HG03460 (cell line): ENCODE data around the gene AKT3.

Experiments
- ATAC-seq: cut with Tn5 transposase; IDR thresholded peaks from one replicate; pipeline ENCODE4 v1.9.1; 2021; ENCODE audit not compliant: unreplicated experiment

The AKT3 gene

DNA sequence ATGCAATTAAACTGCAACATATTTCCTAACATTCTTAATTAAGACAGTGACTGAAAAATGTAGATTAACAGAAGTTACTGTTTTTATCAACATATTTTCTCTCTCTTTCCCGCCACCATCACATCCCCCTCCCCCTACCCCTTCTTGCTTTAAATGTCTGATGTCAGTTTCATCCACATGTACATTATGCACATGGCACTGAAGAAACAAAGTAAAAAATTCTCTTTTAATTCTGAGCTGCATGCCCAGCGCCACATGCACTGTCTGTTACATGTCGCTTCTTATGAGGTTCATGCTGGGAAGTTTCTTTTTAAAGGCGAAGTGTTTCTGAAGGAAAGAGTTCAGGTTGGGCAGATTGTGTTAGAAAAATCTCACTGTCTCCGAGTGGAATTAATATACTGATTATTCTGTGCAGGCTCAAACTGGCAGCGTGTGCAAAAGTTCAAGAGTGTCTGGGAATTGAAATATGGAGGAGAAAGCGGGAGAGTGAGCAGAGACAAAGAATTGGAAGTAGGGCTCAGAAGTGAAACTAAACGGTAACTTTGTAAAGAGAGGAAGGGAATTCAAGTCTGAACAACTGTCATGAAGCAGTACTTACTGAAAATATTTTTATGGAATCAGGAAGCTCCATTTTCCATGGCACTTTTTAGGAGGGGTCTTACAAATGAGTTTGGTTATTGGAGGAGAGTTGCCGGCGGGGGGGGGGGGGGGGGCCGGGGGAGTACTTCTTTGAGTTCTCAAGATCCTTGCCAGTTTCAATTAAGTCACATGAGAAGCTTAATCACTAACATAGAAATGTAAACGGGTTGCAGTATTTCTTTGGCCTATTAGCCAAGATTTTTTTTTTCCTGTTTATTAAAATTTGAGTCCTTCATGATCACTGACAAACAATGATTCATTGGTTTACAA, 376.6 kb downstream of the AKT3 start:
- no peak for ATAC-seq

DNA sequence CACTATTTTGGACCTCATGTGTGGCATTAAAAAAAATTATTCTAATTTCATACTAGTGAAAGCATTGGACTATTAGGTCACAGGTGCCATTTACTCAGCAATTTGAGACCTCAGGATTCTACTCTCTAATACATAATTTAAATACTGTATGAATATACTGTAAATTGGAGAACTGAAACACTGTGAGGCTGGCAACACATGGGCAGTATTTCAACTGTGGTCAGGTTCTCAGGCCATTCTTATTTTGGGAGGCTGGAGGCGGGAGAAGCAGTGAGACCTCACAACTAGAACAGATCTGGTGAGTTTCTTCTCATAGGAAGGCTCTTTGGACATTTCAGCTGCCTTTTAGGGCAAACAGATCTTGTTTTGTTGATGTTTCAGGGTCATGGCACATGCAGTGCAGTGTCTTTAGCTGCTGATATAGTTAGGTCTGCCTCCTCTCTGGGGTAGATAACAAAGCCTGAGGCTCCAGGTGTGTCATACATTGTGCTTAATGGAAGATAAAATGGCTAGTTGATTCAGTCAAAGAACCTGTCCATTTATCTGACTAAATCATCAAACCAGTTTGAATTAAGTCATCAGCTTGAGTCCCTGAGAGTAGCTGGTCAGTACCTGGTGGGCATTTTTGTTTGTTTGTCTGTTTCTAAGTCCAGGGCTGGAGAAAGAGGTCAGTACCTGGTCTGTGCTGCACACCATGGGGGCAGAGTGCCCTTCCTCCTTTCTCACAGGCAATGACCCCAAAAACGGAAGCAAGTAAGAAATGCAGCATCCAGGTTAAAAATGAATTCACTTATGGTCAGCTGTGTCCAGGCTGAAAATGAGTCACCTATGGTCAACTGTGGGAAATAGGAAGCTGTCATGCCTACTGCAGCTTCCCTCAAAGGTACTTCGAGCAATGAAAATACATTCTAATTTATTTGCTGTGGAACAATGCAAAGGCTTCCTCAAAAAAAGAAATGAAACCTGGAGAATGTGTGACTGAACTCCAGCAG, 378.0 kb downstream of the AKT3 start:
- ATAC-seq = peak; percentile 89

- no peak for ATAC-seq
These were observed 378.9 kb downstream of the AKT3 start for GRCh38 chr1:243471026-243471685.

GRCh38 chr1:243470502-243470901, 379.5 kb downstream of the AKT3 start:
- no peak for ATAC-seq

GRCh38 chr1:243469497-243469896, 380.5 kb downstream of the AKT3 start:
- no peak for ATAC-seq

GRCh38 chr1:243465738-243466137, 384.3 kb downstream of the AKT3 start:
- ATAC-seq = no peak

- ATAC-seq = no peak
These were observed 385.0 kb downstream of the AKT3 start for GRCh38 chr1:243465081-243465480.

GRCh38 chr1:243462929-243463697, 386.9 kb downstream of the AKT3 start:
- no peak for ATAC-seq

- ATAC-seq = no peak
These were observed 388.3 kb downstream of the AKT3 start for GRCh38 chr1:243461700-243462099.

DNA sequence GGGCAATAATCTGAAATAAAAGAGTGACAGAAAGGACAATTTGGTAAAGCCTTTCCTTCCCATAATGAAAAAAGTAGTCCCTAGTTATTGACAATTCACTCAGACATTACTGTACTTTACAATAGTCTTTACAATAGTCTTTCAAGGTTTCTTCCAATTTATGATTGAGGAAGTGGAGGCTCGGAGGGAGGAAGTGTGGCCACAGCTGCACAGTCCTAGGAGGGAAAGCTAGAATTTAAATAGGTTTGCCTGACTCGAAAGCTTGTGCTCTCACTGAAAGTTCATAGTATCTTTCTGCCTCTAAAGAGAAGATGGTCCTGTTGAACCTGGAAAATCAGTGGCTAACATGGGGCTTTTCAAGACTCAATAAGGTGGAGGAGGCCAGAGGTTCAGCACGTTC, 391.0 kb downstream of the AKT3 start:
- ATAC-seq = no peak

- no peak for ATAC-seq
These were observed 392.6 kb downstream of the AKT3 start for GRCh38 chr1:243457363-243457982.

- ATAC-seq = no peak
These were observed 394.0 kb downstream of the AKT3 start for GRCh38 chr1:243455760-243456651.

DNA sequence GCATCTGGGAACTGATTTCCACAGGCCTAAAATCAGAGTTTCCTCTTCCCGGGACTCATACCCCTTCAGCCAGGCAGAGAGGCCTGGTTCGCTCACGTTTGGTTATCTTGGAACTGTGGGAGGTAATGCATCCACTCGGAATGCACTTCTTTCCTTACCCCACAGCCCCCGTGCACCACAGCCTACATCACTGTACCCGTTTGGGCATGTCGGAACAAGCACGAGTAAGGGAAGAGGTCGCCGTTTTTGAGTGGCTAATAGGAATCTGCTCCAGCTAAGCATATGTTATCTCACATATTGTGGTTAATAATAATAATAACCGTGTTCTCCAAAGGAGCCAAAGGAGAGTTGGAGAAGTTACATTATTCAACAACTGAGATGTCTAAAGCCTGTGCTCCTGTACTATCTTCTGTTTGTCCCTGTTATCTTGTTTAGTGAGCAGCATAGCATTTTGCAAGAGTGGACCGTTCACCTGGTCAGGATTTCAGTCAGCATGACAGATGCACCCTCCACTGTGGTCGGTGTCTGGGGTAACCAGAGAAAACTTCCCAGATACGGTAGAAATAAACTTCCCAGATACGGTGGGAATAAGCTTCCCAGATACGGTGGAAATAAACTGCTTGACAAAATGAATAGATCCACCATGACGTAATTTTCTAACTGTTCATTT, 395.6 kb downstream of the AKT3 start:
- ATAC-seq = no peak

DNA sequence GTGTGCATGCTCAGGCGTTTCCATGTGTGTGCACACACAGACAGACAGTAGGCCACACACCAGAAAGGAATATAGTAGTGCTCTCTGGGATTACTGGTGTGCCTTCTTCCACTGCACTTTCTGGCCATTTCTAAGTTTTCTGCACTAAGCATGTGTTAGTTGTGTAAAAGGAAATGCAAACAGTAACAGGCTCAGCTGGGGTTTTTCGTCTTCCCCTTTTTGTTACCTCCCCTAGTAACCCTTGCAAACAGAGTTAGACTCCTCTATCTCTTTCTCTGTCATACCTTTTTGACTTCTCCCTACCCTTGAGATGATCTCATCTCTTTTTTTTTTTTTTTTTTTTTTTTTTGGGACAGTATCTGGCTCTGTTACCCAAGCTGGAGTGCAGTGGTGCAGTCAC, 398.0 kb downstream of the AKT3 start:
- ATAC-seq = no peak

DNA sequence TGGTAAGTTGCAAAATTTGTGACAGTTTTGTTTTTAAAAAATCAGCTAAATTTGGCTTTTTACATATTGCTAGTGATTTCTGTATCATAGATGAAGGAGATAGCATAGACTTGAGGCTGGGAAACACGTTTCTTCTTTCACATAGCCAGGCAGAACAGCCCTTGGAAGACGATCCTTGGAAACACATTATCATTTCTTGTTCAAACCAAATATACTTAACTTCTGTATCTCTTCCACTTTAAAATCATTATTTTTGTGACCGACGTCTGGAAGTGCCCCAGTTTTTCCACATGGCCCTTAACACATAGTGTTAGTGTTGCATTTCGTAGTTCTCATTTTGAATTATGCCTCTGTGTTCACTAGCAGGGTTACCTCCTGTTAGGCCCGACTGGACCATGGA, 400.7 kb downstream of the AKT3 start:
- ATAC-seq = no peak

DNA sequence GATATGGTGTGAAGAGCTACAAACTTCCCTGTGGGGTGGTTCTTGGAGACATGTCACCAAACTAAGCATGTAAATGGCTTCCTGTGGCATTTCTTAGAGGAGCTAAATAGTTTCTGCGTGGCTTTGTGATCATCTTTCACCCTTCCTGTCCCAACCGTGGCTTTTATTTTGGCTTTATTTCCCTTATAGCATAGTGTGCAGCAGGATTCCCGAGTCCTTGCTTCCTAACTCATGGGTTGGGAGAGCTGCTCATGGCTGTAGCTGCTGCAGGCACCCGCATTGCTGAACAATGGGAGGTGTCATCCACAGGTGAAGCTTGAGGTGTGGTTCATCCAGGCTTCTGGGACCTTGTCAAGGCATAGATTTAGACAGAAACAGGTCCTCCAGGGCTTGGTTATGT, 402.2 kb downstream of the AKT3 start:
- no peak for ATAC-seq

DNA sequence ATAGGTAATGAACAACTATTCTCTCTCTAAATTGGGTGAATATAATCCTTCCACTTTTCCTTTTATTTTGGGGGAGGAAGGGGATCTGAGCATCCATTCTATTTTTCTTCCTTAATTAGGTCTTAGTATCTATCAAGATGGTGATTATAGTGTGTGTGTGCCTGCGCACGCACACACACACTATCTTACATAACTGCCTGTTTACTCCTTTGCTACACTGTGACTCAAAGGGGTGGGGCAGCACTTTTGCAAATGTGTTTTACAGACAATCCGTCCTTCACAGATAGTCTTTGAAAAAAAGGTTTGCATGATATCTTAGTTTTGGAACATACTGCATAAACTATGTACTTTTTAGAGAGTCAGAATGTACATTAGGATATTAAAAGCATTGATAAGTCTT, 402.7 kb downstream of the AKT3 start:
- no peak for ATAC-seq

DNA sequence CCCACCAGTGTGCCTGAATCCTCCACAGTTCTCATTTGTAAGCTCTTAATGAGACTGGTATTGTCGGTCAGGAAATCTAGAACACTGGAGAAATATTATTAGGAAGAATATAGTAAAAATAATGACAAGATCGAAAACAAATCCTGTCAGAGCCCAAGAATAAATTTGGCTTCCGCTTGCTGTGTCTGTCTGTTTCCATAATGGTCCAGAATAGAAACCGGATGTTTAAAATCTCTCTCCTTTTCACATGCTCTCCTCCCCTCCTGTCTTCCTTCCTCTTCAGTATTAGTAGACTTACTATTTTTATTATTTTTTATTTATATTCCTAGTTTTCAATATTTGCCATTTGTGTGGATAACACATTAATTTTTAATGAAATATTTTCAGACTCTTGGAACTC, 406.5 kb downstream of the AKT3 start:
- no peak for ATAC-seq
